Astrocyte (in vitro differentiated cells and primary cell): ENCODE measurements around the gene HMGXB3.

Experiments used
- CTCF ChIP-seq: IDR thresholded peaks from 2 replicates; pipeline ENCODE4 v1.5.1; 2011; ENCODE audit warnings: low read depth, mild to moderate bottlenecking, inconsistent platforms, low read length, moderate library complexity; ENCODE audit not compliant: insufficient read depth
- EZH2 ChIP-seq: IDR thresholded peaks from 2 replicates; pipeline ENCODE4 v1.6.1; 2012; ENCODE audit warnings: mild to moderate bottlenecking, low read length, inconsistent platforms; ENCODE audit not compliant: insufficient read depth

- no peak for TF ChIP-seq CTCF
- no peak for TF ChIP-seq EZH2
Measured at GRCh38 chr5:150044329-150044681, 43.8 kb downstream of the HMGXB3 start.
